Umbilical cord (tissue), 2 donors: Measurements from ENCODE around the gene SH3BP5L. TPM values are rescaled to one million over a fixed set of nuclear protein-coding genes. Genes with fewer than 3 reads are reported as not detected.
"Not testable (repeated sequence)": the region's sequence is repeated elsewhere in the genome, so short reads cannot be mapped to it uniquely, and the experiment has no call there.

Experiments
- DNase-seq: peaks from one replicate; pipeline ENCODE4 v3.0.0-alpha.2; 2015; ENCODE audit warnings: low spot score
- total RNA-seq: library from RNA; depleted of rRNA; stranded (reverse); fragments of >200 nt; gene quantifications from one replicate; pipeline ENCODE4 v1.2.3, GENCODE V29; 2014; ENCODE audit warnings: low replicate concordance; ENCODE audit not compliant: insufficient read depth

Gene SH3BP5L
- total RNA-seq, 1 donor from 2014 or later, result 14.0 TPM

DNA sequence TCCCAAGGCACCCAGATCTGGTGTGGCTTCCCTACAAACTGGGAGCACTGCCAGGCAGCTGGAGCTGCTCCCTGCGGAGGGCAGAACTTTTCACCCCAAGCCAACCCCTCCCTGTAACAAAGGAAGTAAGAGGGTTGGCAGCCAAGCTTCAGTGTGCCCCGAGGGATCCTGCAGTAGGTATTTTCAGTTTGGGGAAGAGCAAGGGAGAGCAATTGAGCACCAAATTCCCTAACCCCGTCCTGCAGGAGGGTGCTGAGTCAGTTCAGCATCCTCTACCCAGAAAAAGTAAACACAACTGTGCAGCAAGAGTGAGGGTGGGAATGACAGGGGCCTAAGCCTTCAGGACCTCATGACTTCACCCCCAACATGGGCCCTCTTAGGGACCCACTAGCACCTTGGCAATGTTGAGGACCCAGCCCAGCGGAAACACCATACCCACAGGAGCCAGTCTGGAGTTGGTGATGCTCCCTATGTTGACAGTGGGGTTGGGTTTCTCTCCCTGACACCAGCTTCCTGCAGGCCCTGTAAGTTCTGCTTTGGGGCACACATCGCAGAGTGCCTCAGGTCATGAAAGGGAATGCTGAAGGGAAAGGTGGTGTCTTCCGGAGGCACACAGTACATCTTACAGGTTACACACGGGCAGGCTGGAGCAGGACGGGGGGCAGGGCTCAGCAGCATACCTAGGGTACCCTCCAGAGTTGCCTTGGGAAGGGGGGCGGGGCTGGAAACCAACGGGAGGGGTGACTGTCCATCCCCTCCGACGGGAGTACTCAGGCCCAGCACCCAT lies 14.8 kb downstream of the SH3BP5L start:
- no peak for DNase-seq

- no peak for DNase-seq
Measured at GRCh38 chr1:248810000-248810726, 15.6 kb downstream of the SH3BP5L start.

DNA sequence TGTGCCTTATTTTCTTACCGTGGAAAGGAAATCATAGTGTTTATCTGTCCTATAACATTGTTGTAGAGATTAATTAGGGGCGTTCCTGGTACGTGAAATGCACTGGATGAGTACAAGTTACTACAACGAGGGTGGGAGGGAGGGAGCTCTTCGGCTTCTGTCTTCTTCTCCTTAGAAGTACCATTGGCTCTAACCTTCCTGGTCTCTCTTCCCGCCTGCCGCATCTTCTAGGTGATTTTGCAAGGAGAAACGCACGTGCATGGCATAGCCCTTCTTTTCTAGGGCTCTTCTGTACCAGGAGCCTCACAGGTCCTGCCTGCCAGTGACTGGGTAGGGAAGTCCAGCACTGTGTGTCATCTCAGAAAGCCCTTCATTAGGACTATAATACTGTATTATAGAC lies 16.8 kb downstream of the SH3BP5L start:
- DNase-seq, result no peak

- DNase-seq, result peak; percentile 24
Measured at GRCh38 chr1:248807067-248807737, 18.5 kb downstream of the SH3BP5L start.

DNA sequence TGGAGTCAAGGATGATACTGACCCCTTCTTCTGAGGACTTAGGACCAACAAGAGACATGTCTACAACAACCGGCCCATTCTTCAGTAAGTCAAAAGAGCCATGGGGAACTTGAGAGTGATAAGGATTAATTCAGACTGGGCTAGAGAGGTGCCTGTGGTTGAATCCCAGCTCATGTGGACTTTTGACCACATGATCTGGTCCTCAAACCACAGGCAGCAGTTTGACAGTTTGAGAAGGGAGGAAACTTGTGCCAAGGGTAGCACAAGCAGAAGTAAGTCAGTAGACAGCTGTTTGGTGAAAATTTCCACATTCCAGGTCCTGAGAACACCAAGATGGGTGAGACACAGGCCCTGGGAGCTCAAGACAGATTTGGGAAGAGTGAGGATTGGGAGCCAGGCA lies 19.8 kb downstream of the SH3BP5L start:
- no peak for DNase-seq

DNA sequence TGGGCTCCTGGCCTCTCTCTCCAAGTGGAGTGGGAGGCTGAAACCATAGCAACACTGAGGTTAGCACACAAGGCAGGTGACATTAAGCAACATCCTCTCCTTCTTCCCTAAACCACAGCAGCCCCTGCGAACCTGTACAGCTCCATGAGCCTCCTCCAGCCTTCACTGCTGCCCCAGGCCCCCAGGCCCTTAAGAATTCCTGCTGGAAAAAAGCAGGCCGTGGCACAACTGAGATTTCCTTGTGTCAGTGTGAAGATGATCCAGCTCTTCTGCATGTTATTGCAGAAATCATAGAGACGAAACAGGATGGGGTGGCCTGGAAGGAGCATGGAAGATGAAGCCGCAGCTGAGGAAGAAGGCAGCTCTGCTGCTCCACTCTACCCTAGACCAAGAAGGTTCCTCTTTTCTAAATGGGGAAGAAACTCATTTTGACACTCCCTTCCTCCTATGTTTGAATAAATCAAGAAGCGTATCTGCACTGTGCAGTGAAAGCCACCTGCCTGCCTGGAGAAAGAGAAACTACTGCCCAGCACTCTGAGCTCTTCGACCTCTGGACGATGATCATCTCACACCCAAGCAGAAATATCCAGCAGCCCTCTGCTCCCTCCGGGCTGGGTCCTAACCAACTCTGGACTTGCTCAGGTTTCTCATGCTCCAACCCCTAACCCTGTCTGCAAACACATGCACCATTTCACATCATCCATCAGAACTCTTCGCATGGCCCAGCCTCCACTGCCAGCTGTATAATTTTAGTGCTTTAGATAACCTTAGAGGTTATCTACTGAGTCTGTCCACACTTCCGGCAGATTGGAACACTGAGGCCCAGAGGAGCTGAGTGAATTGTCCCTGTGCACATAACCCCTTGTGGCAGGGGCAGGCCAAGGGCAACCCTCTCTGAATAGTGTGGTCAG lies 20.7 kb downstream of the SH3BP5L start:
- DNase-seq, result peak; percentile 20

DNA sequence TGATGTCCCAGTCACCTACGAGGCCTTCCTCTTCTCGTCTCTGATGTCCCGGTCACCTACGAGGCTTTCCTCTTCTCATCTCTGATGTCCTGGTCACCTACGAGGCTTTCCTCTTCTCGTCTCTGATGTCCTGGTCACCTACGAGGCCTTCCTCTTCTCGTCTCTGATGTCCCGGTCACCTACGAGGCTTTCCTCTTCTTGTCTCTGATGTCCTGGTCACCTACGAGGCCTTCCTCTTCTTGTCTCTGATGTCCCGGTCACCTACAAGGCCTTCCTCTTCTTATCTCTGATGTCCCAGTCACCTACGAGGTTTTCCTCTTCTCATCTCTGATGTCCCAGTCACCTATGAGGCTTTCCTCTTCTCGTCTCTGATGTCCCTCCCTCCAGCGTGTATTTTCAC lies 22.2 kb downstream of the SH3BP5L start:
- DNase-seq, result not testable (repeated sequence)

DNA sequence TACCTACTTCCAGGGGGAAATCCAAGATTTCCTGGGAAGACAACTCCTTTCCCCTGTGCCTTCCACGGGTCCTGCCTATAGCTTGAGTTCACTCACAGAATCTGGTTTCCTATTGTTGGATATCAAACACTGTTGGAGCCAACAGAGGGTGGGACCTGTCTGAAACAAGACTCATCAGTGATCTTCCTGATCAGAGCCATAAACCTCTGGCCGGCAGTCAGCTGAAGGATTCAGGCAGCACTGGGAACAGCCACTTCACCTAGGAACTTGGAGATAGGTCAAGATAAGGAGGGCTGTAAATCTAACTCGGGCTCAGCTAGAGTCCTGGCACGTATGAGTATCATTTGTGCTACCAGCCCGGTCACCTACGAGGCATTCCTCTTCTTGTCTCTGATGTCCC lies 23.3 kb downstream of the SH3BP5L start:
- no peak for DNase-seq

DNA sequence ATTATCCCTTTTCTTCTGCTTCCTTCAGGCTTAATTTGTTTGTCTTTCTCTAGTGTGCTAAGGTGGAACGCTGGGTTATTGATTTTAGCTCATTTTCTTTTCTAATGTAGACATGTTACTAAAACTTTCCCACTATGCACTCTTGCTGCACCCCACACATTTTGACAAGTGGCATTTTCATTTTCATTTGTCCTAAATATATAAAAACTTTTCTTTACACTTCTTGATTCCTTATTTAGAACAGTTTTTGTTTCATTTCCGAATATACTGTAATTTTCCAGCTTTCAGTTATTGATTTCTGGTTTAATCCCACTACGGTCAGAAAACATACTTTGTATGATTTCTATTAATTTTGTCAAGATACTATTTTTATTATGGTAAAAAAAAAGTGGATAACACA lies 25.3 kb downstream of the SH3BP5L start:
- no peak for DNase-seq

DNA sequence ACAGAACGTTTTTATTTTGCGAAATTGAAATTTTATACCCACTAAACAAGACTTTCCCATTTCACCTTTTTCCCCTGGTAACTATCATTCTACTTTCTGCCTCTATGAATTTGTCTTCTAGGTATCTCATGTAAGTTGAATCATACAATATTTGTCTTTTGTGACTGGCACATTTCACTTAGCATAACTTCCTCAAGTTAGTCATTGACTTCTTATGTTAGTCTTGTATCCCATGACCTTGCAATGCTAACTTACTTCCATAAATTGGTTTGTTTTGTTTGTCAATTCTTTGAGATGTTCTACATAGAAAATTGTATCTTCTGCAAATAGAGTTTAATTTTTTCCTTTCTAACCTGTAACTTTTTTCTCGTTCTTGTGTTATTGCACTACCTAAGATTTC lies 26.9 kb downstream of the SH3BP5L start:
- no peak for DNase-seq

- not testable (repeated sequence) for DNase-seq
Measured at GRCh38 chr1:248794663-248795062, 31.1 kb downstream of the SH3BP5L start.

- DNase-seq, result no peak
Measured at GRCh38 chr1:248793592-248793991, 32.1 kb downstream of the SH3BP5L start.

- DNase-seq, result no peak
Measured at GRCh38 chr1:248792342-248792741, 33.4 kb downstream of the SH3BP5L start.

DNA sequence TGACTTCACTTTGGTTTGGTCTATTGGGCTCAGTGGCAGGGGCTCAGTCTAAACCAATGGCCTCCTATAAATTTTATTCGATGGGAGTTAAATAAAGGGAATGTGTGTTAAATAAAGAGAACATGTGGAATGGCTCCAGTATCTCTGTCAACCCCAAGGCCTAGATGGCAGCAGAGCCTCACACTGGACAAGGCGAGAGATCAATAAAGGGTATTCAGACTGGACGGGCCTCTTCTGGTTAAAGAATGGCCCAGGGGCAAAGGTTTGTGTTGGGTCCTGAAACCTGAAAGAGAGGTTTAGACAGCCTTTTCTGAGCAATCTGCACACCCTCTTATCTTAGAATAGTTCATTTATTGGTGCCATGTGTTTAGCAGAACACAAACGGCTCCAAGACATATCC lies 34.7 kb downstream of the SH3BP5L start:
- DNase-seq, result no peak

GRCh38 chr1:248790456-248790855 lies 35.3 kb downstream of the SH3BP5L start:
- DNase-seq, result no peak

DNA sequence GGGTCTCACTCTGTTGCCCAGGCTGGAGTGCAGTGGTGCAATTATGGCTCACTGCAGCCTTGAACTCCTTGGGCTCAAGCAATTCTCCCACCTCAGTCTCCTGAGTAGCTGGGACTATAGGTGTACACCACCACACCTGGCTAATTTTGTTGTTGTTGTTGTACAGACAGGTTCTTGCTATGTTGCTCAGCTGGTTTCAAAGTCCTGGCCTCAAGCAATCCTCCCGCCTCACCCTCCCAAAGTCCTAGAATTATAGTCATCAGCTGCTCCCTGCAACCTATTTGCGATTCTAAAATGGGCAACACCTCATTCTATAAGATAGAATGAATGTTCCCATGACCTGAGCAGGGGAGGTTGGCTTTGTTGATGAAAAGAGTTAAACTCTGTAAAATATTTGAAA lies 36.4 kb downstream of the SH3BP5L start:
- not testable (repeated sequence) for DNase-seq

GRCh38 chr1:248788327-248788726 lies 37.4 kb downstream of the SH3BP5L start:
- DNase-seq, result no peak

- DNase-seq, result no peak
Measured at GRCh38 chr1:248787430-248787829, 38.3 kb downstream of the SH3BP5L start.

DNA sequence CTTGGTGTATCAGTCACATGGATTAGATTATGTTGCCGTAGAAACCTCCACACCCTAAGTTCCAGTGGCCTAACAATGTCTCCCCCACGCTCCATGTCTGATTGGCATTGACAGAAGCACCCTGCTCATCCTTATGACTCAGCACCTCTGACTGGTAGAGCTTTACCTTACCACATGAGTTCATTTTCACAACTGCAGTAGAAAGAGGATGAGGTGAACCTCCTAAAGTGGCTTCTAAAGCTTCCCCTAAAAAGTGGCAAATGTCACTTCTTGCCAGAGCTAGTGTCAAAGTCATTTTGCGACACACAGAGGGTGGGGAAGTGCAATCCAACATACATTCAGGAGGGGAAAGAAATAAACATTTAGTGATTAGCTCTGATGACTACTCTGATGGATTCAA lies 39.6 kb downstream of the SH3BP5L start:
- no peak for DNase-seq

- DNase-seq, result no peak
Measured at GRCh38 chr1:248783367-248783766, 42.3 kb downstream of the SH3BP5L start.

GRCh38 chr1:248782416-248783141 lies 43.1 kb downstream of the SH3BP5L start:
- no peak for DNase-seq
